Ishikawa (cell line): Measurements from ENCODE around the gene IL34.

Experiments
- CEBPB ChIP-seq: IDR thresholded peaks from 2 replicates; pipeline ENCODE4 v1.6.1; 2012
- CREB1 ChIP-seq: IDR thresholded peaks from 2 replicates; pipeline ENCODE4 v1.6.1; 2012; ENCODE audit warnings: low read depth
- EGR1 ChIP-seq: IDR thresholded peaks from 2 replicates; pipeline ENCODE4 v1.6.1; 2012
- EP300 ChIP-seq: IDR thresholded peaks from 2 replicates; pipeline ENCODE4 v1.6.1; 2012; ENCODE audit warnings: borderline replicate concordance
- FOXM1 ChIP-seq: IDR thresholded peaks from 2 replicates; pipeline ENCODE4 v1.6.1; 2012; ENCODE audit warnings: low read depth, borderline replicate concordance
- NFIC ChIP-seq: IDR thresholded peaks from 2 replicates; pipeline ENCODE4 v1.6.1; 2012
- RAD21 ChIP-seq: IDR thresholded peaks from 2 replicates; pipeline ENCODE4 v1.6.1; 2012; ENCODE audit warnings: low read depth
- TAF1 ChIP-seq: IDR thresholded peaks from 2 replicates; pipeline ENCODE4 v1.6.1; 2012; ENCODE audit warnings: low read depth, mild to moderate bottlenecking
- TCF12 ChIP-seq: IDR thresholded peaks from 2 replicates; pipeline ENCODE4 v1.6.1; 2012; ENCODE audit warnings: low read depth
- TEAD4 ChIP-seq: IDR thresholded peaks from 2 replicates; pipeline ENCODE4 v1.6.1; 2012
- USF1 ChIP-seq: IDR thresholded peaks from 2 replicates; pipeline ENCODE4 v1.6.1; 2012
- YY1 ChIP-seq: IDR thresholded peaks from 2 replicates; pipeline ENCODE4 v1.6.1; 2012; ENCODE audit warnings: low read depth
- ZBTB7A ChIP-seq: IDR thresholded peaks from 2 replicates; pipeline ENCODE4 v1.6.1; 2012; ENCODE audit warnings: low read depth
- TF ChIP-seq, protein P1 (sequence below): IDR thresholded peaks from 2 replicates; pipeline ENCODE4 v1.6.1; 2012; ENCODE audit warnings: low read depth, mild to moderate bottlenecking
- TF ChIP-seq, protein P2 (sequence below): IDR thresholded peaks from 2 replicates; pipeline ENCODE4 v1.6.1; 2012

The IL34 gene

GRCh38 chr16:70658921-70659320 lies 12.6 kb downstream of the IL34 start:
- TF ChIP-seq, protein P1, sequence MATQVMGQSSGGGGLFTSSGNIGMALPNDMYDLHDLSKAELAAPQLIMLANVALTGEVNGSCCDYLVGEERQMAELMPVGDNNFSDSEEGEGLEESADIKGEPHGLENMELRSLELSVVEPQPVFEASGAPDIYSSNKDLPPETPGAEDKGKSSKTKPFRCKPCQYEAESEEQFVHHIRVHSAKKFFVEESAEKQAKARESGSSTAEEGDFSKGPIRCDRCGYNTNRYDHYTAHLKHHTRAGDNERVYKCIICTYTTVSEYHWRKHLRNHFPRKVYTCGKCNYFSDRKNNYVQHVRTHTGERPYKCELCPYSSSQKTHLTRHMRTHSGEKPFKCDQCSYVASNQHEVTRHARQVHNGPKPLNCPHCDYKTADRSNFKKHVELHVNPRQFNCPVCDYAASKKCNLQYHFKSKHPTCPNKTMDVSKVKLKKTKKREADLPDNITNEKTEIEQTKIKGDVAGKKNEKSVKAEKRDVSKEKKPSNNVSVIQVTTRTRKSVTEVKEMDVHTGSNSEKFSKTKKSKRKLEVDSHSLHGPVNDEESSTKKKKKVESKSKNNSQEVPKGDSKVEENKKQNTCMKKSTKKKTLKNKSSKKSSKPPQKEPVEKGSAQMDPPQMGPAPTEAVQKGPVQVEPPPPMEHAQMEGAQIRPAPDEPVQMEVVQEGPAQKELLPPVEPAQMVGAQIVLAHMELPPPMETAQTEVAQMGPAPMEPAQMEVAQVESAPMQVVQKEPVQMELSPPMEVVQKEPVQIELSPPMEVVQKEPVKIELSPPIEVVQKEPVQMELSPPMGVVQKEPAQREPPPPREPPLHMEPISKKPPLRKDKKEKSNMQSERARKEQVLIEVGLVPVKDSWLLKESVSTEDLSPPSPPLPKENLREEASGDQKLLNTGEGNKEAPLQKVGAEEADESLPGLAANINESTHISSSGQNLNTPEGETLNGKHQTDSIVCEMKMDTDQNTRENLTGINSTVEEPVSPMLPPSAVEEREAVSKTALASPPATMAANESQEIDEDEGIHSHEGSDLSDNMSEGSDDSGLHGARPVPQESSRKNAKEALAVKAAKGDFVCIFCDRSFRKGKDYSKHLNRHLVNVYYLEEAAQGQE: no peak
- TF ChIP-seq RAD21 (no peak), TAF1 (no peak), YY1 (no peak), NFIC (no peak), TCF12 (no peak), EGR1 (no peak), TEAD4 (no peak), CEBPB (no peak), USF1 (no peak), ZBTB7A (no peak), FOXM1 (no peak), CREB1 (no peak), EP300 (no peak)
- TF ChIP-seq, protein P2, sequence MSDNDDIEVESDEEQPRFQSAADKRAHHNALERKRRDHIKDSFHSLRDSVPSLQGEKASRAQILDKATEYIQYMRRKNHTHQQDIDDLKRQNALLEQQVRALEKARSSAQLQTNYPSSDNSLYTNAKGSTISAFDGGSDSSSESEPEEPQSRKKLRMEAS: no peak

GRCh38 chr16:70659546-70659945 lies 13.2 kb downstream of the IL34 start:
- no peak for TF ChIP-seq USF1
- TF ChIP-seq RAD21: no peak
- TF ChIP-seq, protein P2: no peak
- TF ChIP-seq, protein P1: no peak
- no peak for TF ChIP-seq ZBTB7A
- no peak for TF ChIP-seq YY1
- no peak for TF ChIP-seq CEBPB
- TF ChIP-seq CREB1: no peak
- no peak for TF ChIP-seq TAF1
- TF ChIP-seq EP300: no peak
- no peak for TF ChIP-seq NFIC
- no peak for TF ChIP-seq TCF12
- no peak for TF ChIP-seq FOXM1
- no peak for TF ChIP-seq EGR1
- no peak for TF ChIP-seq TEAD4

GRCh38 chr16:70659953-70660671 lies 13.8 kb downstream of the IL34 start:
- TF ChIP-seq YY1: no peak
- no peak for TF ChIP-seq EGR1
- no peak for TF ChIP-seq NFIC
- no peak for TF ChIP-seq TCF12
- TF ChIP-seq, protein P2: no peak
- TF ChIP-seq ZBTB7A: no peak
- no peak for TF ChIP-seq CREB1
- no peak for TF ChIP-seq EP300
- no peak for TF ChIP-seq FOXM1
- TF ChIP-seq RAD21: no peak
- no peak for TF ChIP-seq TEAD4
- no peak for TF ChIP-seq CEBPB
- no peak for TF ChIP-seq TAF1
- TF ChIP-seq USF1: no peak
- TF ChIP-seq, protein P1: no peak
